OCI-LY7 (cell line): Measurements from ENCODE around the gene USP27X. TPM values are rescaled to one million over a fixed set of nuclear protein-coding genes. Genes with fewer than 3 reads are reported as not detected.

Source experiments
- BruUV-seq: library from RNA; stranded (reverse); fragments of 400-500 nt; replicated peaks from 2 replicates; lab custom pipeline; 2021; lab: Mats Ljungman, UMichigan
- CTCF ChIA-PET: fragments of 300-600 bp; sonication (Branson Sonifier 250); formaldehyde crosslinking; loops from one replicate; lab custom pipeline; 2022; ENCODE audit warnings: antibody characterized with exemption; ENCODE audit not compliant: unreplicated experiment; lab: Charles Lee
- POLR2A ChIA-PET: fragments of 300-600 bp; sonication (Branson Sonifier 250); formaldehyde crosslinking; loops from one replicate; lab custom pipeline; 2022; ENCODE audit warnings: antibody characterized with exemption; lab: Charles Lee
- DNase-seq: peaks from one replicate; pipeline ENCODE4 v3.0.0-alpha.2; 2015; ENCODE audit warnings: low spot score
- H2AFZ ChIP-seq: fragments of 200-600 bp; sonication (generic), shearing (Covaris generic); 2 replicates; pipeline ENCODE4 v1.6.1; 2014; ENCODE audit warnings: mild to moderate bottlenecking, antibody characterized with exemption, low read length, moderate library complexity
- H3K27ac ChIP-seq: fragments of 200-600 bp; sonication (generic); 2 replicates; pipeline ENCODE4 v1.5.1; 2014; ENCODE audit warnings: mixed run types, low read depth, mild to moderate bottlenecking, moderate library complexity, low read length, inconsistent platforms; ENCODE audit not compliant: poor library complexity, severe bottlenecking
- H3K36me3 ChIP-seq: fragments of 200-600 bp; sonication (generic); 2 replicates; pipeline ENCODE4 v1.6.1; 2014; ENCODE audit warnings: mild to moderate bottlenecking, antibody characterized with exemption, low read length, moderate library complexity, mixed read lengths; ENCODE audit not compliant: insufficient read depth
- H3K4me1 ChIP-seq: fragments of 200-600 bp; sonication (generic); 2 replicates; pipeline ENCODE4 v1.5.1; 2014; ENCODE audit warnings: mild to moderate bottlenecking, low read length; ENCODE audit not compliant: insufficient read depth, poor library complexity, severe bottlenecking
- H3K4me2 ChIP-seq: fragments of 200-600 bp; sonication (generic); 2 replicates; pipeline ENCODE4 v1.6.1; 2014; ENCODE audit warnings: mild to moderate bottlenecking, low read length
- H3K4me3 ChIP-seq: fragments of 200-600 bp; sonication (generic); 2 replicates; pipeline ENCODE4 v1.5.1; 2014; ENCODE audit warnings: mild to moderate bottlenecking, low read depth, low read length; ENCODE audit not compliant: poor library complexity, severe bottlenecking
- H3K79me2 ChIP-seq: fragments of 200-600 bp; sonication (generic); 2 replicates; pipeline ENCODE4 v1.6.1; 2016; ENCODE audit warnings: low read depth, mild to moderate bottlenecking, low read length, moderate library complexity, mixed read lengths; ENCODE audit not compliant: insufficient read depth
- H3K9me2 ChIP-seq: fragments of 200-600 bp; sonication (generic); 2 replicates; pipeline ENCODE4 v1.6.1; 2016; ENCODE audit warnings: mild to moderate bottlenecking, low read length, mixed read lengths; ENCODE audit not compliant: insufficient read depth
- H3K9me3 ChIP-seq: fragments of 200-600 bp; sonication (generic); 2 replicates; pipeline ENCODE4 v1.6.1; 2014; ENCODE audit warnings: mild to moderate bottlenecking, mixed run types, low read length, mixed read lengths
- H4K20me1 ChIP-seq: fragments of 200-600 bp; sonication (generic); 2 replicates; pipeline ENCODE4 v1.6.1; 2014; ENCODE audit warnings: mild to moderate bottlenecking, antibody characterized with exemption, low read length, moderate library complexity, mixed read lengths; ENCODE audit not compliant: insufficient read depth
- EZH2phosphoT487 ChIP-seq: fragments of 200-600 bp; sonication (generic); IDR thresholded peaks from 2 replicates; pipeline ENCODE4 v1.6.1; 2018; ENCODE audit warnings: low read depth, borderline replicate concordance, mild to moderate bottlenecking, mixed run types, antibody characterized with exemption, low read length, moderate library complexity, mixed read lengths
- intact Hi-C: fragments of 100-400 bp; cut with micrococcal nuclease; formaldehyde crosslinking; loops from one replicate; pipeline ENCODE4 v1.10.0; 2022; ENCODE audit not compliant: unreplicated experiment
- total RNA-seq, 2 experiments: library from RNA; depleted of rRNA in 1 of 2; stranded (reverse); fragments of >200 nt in 1 of 2; shearing (Covaris generic) in 1 of 2; gene quantifications; 2 replicates each; pipeline ENCODE4 v1.2.3, GENCODE V29; 2014 to 2022
- TF ChIP-seq, protein P1 (sequence below): fragments of 200-600 bp; sonication (generic); conservative IDR thresholded peaks from 2 replicates; pipeline ENCODE4 v1.5.1; 2014; ENCODE audit warnings: mild to moderate bottlenecking, antibody characterized with exemption, low read length, moderate library complexity, mixed read lengths

The USP27X gene
- total RNA-seq, 2 experiments from 2014 or later = 1.2 to 1.8 TPM

DNA sequence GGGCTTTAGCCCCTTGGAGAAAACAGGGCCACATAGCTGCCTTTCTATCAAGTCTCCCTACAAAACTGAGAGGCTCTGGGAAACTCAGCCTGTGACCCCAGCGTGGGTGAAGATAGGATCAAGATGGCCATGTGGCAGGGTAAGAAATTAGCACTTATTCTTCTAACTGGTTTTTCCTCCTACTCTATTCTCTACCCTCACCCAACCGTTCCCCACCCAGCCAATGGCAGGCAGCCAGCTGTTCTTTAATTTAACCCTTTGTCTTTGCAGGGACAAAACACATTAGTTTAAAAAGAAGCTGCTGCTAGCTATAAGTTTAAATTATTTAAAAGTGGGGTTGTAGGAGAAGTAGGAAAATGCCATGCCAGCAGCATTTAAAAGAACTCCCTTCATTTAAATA lies 45.9 kb downstream of the USP27X start:
- peaks cover 4% of the 10 kb centered on the region for H3K4me1 ChIP-seq
- no peaks in the 10 kb centered on the region for H3K9me2 ChIP-seq
- no peaks in the 10 kb centered on the region for H3K9me3 ChIP-seq
- peaks cover 7% of the 10 kb centered on the region for H3K36me3 ChIP-seq
- CTCF ChIA-PET = no interaction called here
- intact Hi-C loops = no loop called here
- no peak overlapping the region for H3K4me3 ChIP-seq
- POLR2A ChIA-PET = no interaction called here
- no peak overlapping the region for H3K4me2 ChIP-seq
- TF ChIP-seq, protein P1, sequence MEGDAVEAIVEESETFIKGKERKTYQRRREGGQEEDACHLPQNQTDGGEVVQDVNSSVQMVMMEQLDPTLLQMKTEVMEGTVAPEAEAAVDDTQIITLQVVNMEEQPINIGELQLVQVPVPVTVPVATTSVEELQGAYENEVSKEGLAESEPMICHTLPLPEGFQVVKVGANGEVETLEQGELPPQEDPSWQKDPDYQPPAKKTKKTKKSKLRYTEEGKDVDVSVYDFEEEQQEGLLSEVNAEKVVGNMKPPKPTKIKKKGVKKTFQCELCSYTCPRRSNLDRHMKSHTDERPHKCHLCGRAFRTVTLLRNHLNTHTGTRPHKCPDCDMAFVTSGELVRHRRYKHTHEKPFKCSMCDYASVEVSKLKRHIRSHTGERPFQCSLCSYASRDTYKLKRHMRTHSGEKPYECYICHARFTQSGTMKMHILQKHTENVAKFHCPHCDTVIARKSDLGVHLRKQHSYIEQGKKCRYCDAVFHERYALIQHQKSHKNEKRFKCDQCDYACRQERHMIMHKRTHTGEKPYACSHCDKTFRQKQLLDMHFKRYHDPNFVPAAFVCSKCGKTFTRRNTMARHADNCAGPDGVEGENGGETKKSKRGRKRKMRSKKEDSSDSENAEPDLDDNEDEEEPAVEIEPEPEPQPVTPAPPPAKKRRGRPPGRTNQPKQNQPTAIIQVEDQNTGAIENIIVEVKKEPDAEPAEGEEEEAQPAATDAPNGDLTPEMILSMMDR = no peak
- no peak for TF ChIP-seq EZH2phosphoT487
- H3K79me2 ChIP-seq = no peaks in the 10 kb centered on the region
- no peak overlapping the region for H2AFZ ChIP-seq
- H4K20me1 ChIP-seq = no peaks in the 10 kb centered on the region
- no peak for DNase-seq
- H3K27ac ChIP-seq = no peak overlapping the region
- BruUV-seq = no TSS peak

- POLR2A ChIA-PET = no interaction called here
- BruUV-seq = no TSS peak
- CTCF ChIA-PET = no interaction called here
- no peaks in the 10 kb centered on the region for H3K79me2 ChIP-seq
- H3K4me2 ChIP-seq = no peak overlapping the region
- no peak for DNase-seq
- H3K9me2 ChIP-seq = no peaks in the 10 kb centered on the region
- H4K20me1 ChIP-seq = no peaks in the 10 kb centered on the region
- no peak overlapping the region for H2AFZ ChIP-seq
- H3K27ac ChIP-seq = no peak overlapping the region
- H3K4me1 ChIP-seq = no peaks in the 10 kb centered on the region
- TF ChIP-seq, protein P1 = no peak
- H3K4me3 ChIP-seq = no peak overlapping the region
- H3K9me3 ChIP-seq = no peaks in the 10 kb centered on the region
- intact Hi-C loops = no loop called here
- H3K36me3 ChIP-seq = peaks cover 7% of the 10 kb centered on the region
Observed at GRCh38 chrX:49930039-49930438, 50.8 kb downstream of the USP27X start.

Other genes starting within 250 kb of the USP27X start
- not detected in 2 replicates for gene PAGE1, start 183.5 kb upstream of the USP27X start, total RNA-seq (2014; rRNA removed; shearing (Covaris generic))
- not detected in 2 replicates for gene PAGE1, start 183.5 kb upstream of the USP27X start, total RNA-seq (2022)
- not detected in 2 replicates for gene PAGE4, start 50.2 kb upstream of the USP27X start, total RNA-seq (2014; rRNA removed; shearing (Covaris generic))
- not detected in 2 replicates for gene PAGE4, start 50.2 kb upstream of the USP27X start, total RNA-seq (2022)
- gene CLCN5, start 43.1 kb downstream of the USP27X start, total RNA-seq (2014; rRNA removed; shearing (Covaris generic)) = 5.2 and 5.3 TPM in 2 replicates
- gene CLCN5, start 43.1 kb downstream of the USP27X start, total RNA-seq (2022) = 4.1 and 4.2 TPM in 2 replicates